ENCODE results near the gene RRP15.

Gene RRP15

GRCh38 chr1:218345673-218346390 lies 60.7 kb downstream of the RRP15 start:
- no peak for TF ChIP-seq CTCF (IDR thresholded peaks at IDR 0.05)
- Mint-ChIP-seq H3K9me3 (no peaks in the 10 kb centered on the region), H3K27ac (peak overlapping the region; percentile 81)

GRCh38 chr1:218346391-218347204 lies 61.5 kb downstream of the RRP15 start:
- no peaks in the 10 kb centered on the region for H3K9me3 Mint-ChIP-seq
- DNase-seq: peak; percentile 24
- H3K27ac Mint-ChIP-seq: peak overlapping the region; percentile 20
- no peak for TF ChIP-seq CTCF (IDR thresholded peaks at IDR 0.05)
- peaks cover 47% of the 10 kb centered on the region for H3K4me1 Mint-ChIP-seq
- no peaks in the 10 kb centered on the region for H3K36me3 Mint-ChIP-seq (ENCODE audit: low read depth)
- H3K4me3 Mint-ChIP-seq: no peak overlapping the region
- H3K27me3 Mint-ChIP-seq (ENCODE audit: low read depth, poor library complexity): peaks cover 3% of the 10 kb centered on the region

More at GRCh38 chr1:218345673-218346390, 60.7 kb downstream of the RRP15 start:
- peaks cover 3% of the 10 kb centered on the region for H3K27me3 Mint-ChIP-seq (ENCODE audit: low read depth, poor library complexity)
- peaks cover 47% of the 10 kb centered on the region for H3K4me1 Mint-ChIP-seq
- H3K4me3 Mint-ChIP-seq: no peak overlapping the region
- H3K36me3 Mint-ChIP-seq (ENCODE audit: low read depth): no peaks in the 10 kb centered on the region
- peak; percentile 72 for DNase-seq

- Mint-ChIP-seq H3K9me3 (no peaks in the 10 kb centered on the region), H3K36me3 (ENCODE audit: low read depth) (no peaks in the 10 kb centered on the region), H3K4me3 (no peak overlapping the region), H3K4me1 (peaks cover 41% of the 10 kb centered on the region), H3K27me3 (ENCODE audit: low read depth, poor library complexity) (peaks cover 3% of the 10 kb centered on the region), H3K27ac (peak overlapping the region; percentile 2)
- no peak for TF ChIP-seq CTCF (IDR thresholded peaks at IDR 0.05)
- peak; percentile 32 for DNase-seq
Observed at GRCh38 chr1:218347336-218347722, 62.2 kb downstream of the RRP15 start.

- Mint-ChIP-seq H3K4me1 (peaks cover 37% of the 10 kb centered on the region), H3K4me3 (no peak overlapping the region), H3K36me3 (ENCODE audit: low read depth) (no peaks in the 10 kb centered on the region), H3K27ac (no peak overlapping the region), H3K27me3 (ENCODE audit: low read depth, poor library complexity) (peaks cover 3% of the 10 kb centered on the region), H3K9me3 (no peaks in the 10 kb centered on the region)
- DNase-seq: no peak
- no peak for TF ChIP-seq CTCF (IDR thresholded peaks at IDR 0.05)
Observed at GRCh38 chr1:218347723-218348627, 62.9 kb downstream of the RRP15 start.

GRCh38 chr1:218348628-218349071 lies 63.6 kb downstream of the RRP15 start:
- H3K4me3 Mint-ChIP-seq: no peak overlapping the region
- peaks cover 5% of the 10 kb centered on the region for H3K36me3 Mint-ChIP-seq (ENCODE audit: low read depth)
- no peaks in the 10 kb centered on the region for H3K9me3 Mint-ChIP-seq
- H3K27me3 Mint-ChIP-seq (ENCODE audit: low read depth, poor library complexity): peaks cover 3% of the 10 kb centered on the region
- H3K4me1 Mint-ChIP-seq: peaks cover 44% of the 10 kb centered on the region
- H3K27ac Mint-ChIP-seq: no peak overlapping the region
- DNase-seq: no peak
- TF ChIP-seq CTCF (IDR thresholded peaks at IDR 0.05): no peak

Data from nephron progenitor cell (in vitro differentiated cells).